HT-29 (cell line): ENCODE measurements around the gene ANAPC16. TPM values are rescaled to one million over a fixed set of nuclear protein-coding genes. Genes with fewer than 3 reads are reported as not detected.
"Not testable (repeated sequence)": the region's sequence is repeated elsewhere in the genome, so short reads cannot be mapped to it uniquely, and the experiment has no call there.

Source experiments
- DNase-seq: peaks from one replicate; pipeline ENCODE4 v3.0.0-alpha.2; 2015; ENCODE audit warnings: low spot score
- total RNA-seq: library from RNA; depleted of rRNA; stranded (reverse); fragments of >200 nt; shearing (Covaris generic); gene quantifications from 2 replicates; pipeline ENCODE4 v1.2.3, GENCODE V29; 2014

The ANAPC16 gene
- total RNA-seq, 1 experiment from 2014 or later: 38.9 TPM

- peak; percentile 55 for DNase-seq
These were observed 28.1 kb downstream of the ANAPC16 start for GRCh38 chr10:72243822-72244437.

GRCh38 chr10:72244573-72245038 is 28.8 kb downstream of the ANAPC16 start:
- DNase-seq: no peak

- DNase-seq: no peak
These were observed 30.2 kb downstream of the ANAPC16 start for GRCh38 chr10:72245949-72246525.

- DNase-seq: peak; percentile 62
These were observed 32.8 kb downstream of the ANAPC16 start for GRCh38 chr10:72248468-72249151.

GRCh38 chr10:72249176-72249862 is 33.5 kb downstream of the ANAPC16 start:
- DNase-seq: not testable (repeated sequence)

- DNase-seq: peak; percentile 48
These were observed 34.9 kb downstream of the ANAPC16 start for GRCh38 chr10:72250666-72251065.

- DNase-seq: no peak
These were observed 35.8 kb downstream of the ANAPC16 start for GRCh38 chr10:72251635-72252034.

- no peak for DNase-seq
These were observed 37.2 kb downstream of the ANAPC16 start for GRCh38 chr10:72252972-72253371.

GRCh38 chr10:72253578-72253977 is 37.8 kb downstream of the ANAPC16 start:
- DNase-seq: no peak

GRCh38 chr10:72254813-72255568 is 39.2 kb downstream of the ANAPC16 start:
- DNase-seq: peak; percentile 66

- no peak for DNase-seq
These were observed 40.3 kb downstream of the ANAPC16 start for GRCh38 chr10:72255977-72256729.

GRCh38 chr10:72257051-72257892 is 41.5 kb downstream of the ANAPC16 start:
- no peak for DNase-seq

GRCh38 chr10:72258617-72259016 is 42.8 kb downstream of the ANAPC16 start:
- DNase-seq: no peak

GRCh38 chr10:72259491-72260238 is 43.9 kb downstream of the ANAPC16 start:
- DNase-seq: no peak

GRCh38 chr10:72260239-72260975 is 44.6 kb downstream of the ANAPC16 start:
- peak; percentile 79 for DNase-seq

GRCh38 chr10:72260976-72261783 is 45.4 kb downstream of the ANAPC16 start:
- DNase-seq: peak; percentile 60

- DNase-seq: no peak
These were observed 46.1 kb downstream of the ANAPC16 start for GRCh38 chr10:72261784-72262404.
